IPS-NIHi11 (cell line): ENCODE measurements around the gene PDE4B.
A peak's percentile ranks its signal among the peaks of the same experiment; 100 is the strongest.
"Not testable (repeated sequence)": the region's sequence is repeated elsewhere in the genome, so short reads cannot be mapped to it uniquely, and the experiment has no call there.

ENCODE experiments used
- DNase-seq: peaks from one replicate; pipeline ENCODE4 v3.0.0; 2012; ENCODE audit warnings: mixed read lengths, low spot score

Gene PDE4B

GRCh38 chr1:66312271-66312990, 519.7 kb downstream of the PDE4B start:
- no peak for DNase-seq

DNA sequence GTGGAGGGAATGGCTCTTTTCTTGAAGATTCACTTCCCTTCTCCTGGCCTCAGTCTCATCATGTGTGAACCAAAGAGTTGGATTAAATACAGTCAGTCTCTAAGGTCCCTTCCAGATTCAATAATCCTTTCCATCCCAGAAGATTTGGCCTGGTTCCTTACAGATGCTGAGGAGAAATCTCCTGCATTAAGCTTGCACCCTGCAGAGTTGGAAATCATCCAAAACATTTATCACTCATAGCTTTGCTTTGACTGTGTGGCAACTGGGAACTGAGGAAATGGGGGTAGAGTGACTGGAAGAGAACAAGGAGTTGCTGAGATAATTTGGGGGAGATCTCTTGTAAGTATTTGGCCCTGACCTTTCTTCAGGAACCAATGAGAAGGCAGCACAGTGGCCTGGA, 520.7 kb downstream of the PDE4B start:
- no peak for DNase-seq

- DNase-seq, result no peak
Observed at GRCh38 chr1:66315671-66316070, 523.0 kb downstream of the PDE4B start.

DNA sequence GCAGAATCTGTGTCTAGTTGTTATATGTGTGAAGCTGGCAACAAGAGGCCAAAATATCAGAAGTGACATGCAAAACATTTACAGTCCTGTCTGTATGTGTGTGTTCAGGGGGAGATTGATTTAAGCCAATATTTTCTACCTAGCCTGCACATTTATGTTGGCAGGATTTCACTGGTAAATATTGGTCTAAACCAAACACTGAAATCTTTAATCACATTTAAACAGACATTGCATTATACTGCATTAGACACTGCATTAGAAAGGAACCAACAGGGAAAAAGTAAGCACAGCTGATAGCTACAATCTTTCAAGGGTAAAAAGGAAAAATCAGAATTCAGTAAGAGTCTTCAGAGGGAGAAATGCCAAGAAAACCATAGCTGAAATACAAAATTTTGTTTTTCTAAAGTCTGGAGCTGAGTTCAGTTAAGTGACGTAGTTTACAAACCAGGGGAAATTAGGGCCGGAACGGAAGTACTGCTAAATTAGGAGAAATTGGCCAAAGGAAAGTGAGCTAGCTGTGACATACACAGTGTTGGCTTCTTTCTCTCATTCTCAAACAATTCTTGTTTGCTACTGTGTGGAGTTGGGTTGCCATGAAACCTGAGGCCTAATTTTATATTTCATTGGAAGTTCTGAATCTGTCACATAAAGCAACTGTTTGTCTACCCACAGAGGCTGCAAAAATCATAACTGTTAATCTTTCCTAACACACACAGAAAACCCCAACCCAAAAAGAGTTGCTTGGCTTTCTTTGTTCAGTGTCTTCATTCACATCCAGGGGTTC, 524.0 kb downstream of the PDE4B start:
- no peak for DNase-seq

DNA sequence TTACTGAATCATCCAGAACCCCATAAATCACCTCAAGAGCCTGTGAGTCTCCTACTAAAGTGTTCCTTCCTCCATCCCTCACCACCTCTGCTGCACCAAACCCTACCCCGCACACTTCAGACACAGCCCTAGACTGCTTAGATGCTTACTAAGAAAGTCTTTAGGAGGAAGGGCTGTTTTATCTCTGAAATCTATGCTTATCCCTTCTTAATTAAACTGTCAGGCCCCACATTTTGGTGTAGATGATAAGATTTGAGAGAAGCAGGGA, 524.5 kb downstream of the PDE4B start:
- DNase-seq, result no peak

GRCh38 chr1:66320231-66320630, 527.5 kb downstream of the PDE4B start:
- no peak for DNase-seq

- DNase-seq, result not testable (repeated sequence)
Observed at GRCh38 chr1:66322462-66322861, 529.8 kb downstream of the PDE4B start.

DNA sequence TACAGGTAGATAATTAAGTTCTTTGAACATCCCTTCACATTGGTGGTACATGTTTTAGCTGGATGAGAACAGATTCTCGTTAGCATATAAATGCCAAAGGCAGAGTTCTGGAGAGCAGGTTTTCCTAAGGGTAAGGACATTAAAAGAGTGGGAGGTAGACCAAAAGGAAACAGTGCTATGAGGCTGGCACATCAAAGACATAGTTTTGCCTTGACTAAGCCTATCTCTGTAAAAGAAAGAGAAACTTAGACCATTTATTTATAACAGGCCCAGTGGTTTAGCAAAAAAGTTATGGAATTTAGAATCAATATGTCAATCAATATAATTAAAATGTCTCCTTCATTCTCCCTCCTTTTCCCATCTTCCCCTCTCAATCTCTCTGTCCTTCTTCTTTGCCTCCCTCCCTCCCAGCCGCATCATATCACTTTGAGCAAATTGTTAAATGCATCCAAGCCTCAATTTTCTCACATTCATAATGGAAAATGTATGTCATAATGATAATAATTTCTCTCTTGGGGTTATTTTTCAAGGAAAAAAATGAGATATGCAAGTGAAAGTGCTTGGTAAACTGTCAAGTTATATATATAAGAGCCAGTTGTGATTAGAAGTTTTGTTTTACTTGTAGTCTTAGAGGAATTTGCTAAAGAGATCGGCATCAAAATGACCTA, 531.4 kb downstream of the PDE4B start:
- DNase-seq, result no peak

DNA sequence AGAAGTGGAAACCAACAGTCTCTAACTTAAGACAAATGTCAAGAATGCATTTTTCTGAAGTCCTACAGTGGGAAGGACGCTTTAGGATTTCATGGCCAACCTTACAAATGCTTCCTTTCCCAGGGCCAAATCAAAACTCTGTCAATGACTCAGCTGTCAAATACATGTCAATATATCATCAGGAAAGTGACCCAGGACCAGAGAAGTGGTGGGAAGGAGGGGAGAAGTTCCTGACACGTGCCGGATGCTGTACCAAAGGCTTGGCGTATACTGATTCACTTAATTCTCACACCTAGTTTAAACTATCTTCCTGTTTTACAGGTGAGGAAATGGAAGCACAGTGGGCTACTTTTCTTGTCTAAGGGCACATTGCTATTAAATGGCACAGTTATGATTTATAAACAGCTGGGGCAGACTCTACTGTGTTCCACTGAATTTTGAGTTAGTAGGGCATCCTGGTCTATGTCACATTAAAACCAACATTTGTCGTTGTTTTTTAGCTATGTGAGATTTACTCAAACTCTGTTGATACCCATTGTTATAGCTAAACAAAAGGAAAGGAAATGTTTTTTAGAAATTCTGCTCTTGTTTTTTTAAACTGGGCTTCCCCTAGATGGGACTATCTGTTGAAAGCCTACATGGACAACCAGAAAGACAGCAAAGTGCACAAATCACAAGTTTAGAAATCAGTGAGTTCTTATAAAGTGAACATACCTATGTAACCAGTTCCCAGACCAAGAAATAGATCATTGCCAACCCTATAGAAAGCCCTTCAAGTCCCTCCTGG, 533.1 kb downstream of the PDE4B start:
- no peak for DNase-seq

DNA sequence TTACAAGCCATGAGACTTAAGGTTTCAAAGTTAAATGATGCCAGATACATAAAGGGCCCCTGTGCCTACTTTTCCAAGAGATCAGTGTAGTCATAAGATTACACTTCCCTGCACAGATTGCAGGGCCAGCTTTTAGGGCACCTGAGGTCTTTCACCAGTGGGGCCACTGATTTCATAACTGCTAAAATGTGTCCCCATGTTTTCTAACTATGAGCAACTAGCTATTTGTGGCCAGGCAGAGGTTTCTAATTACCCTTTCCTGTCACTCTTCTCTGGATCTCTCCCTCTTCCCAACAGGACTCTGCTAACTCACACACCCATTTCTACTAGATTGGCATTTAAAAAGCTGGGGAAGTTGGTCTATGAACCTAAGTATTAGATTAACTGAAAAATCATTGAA, 534.2 kb downstream of the PDE4B start:
- DNase-seq, result no peak

GRCh38 chr1:66327588-66327987, 534.9 kb downstream of the PDE4B start:
- no peak for DNase-seq

DNA sequence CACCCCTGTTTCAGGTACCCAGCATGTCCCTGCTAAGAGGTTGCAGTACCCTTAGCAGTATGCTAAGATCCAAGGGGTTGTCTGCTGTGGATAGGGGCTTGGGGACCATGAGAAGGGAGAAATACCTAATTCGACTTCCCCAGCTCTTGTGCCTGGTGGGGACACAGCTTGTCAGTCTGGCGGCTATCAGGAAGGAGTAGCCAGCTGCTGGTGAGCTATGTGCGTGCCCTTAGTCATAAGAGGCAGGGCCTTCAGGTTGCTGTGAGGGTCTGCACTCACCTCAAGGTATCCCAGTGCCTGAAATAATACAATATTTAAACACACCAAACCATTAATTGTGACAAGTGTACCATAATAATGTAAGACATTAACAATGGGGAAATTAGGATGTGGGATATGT, 536.2 kb downstream of the PDE4B start:
- DNase-seq, result no peak

GRCh38 chr1:66330722-66331141, 538.0 kb downstream of the PDE4B start:
- DNase-seq, result no peak

DNA sequence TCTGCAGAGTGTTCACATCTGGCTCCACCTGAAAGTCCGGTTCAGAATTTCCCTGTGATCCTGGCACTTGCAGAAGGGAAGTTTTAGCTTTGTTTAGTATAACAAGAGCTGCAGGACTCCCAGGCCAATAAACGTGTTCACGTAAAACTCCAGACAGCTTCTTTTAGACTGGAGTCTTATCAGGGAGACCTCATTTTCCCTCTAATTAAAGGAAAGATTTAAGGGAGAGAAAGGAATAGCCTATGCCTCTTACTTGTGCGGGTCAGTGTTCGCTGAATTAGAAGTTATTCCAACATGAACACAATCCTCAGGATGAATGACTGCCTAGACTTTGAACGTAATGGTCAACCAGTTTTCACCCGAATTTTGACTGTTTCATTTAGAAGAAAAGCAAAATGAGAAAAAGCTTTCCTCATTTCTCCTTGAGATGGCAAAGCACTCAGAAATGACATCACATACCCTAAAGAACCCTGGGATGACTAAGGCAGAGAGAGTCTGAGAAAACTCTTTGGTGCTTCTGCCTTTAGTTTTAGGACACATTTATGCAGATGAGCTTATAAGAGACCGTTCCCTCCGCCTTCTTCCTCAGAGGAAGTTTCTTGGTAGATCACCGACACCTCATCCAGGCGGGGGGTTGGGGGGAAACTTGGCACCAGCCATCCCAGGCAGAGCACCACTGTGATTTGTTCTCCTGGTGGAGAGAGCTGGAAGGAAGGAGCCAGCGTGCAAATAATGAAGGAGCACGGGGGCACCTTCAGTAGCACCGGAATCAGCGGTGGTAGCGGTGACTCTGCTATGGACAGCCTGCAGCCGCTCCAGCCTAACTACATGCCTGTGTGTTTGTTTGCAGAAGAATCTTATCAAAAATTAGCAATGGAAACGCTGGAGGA, 539.2 kb downstream of the PDE4B start:
- DNase-seq, result peak; percentile 63

- no peak for DNase-seq
Observed at GRCh38 chr1:66332548-66332901, 539.8 kb downstream of the PDE4B start.

DNA sequence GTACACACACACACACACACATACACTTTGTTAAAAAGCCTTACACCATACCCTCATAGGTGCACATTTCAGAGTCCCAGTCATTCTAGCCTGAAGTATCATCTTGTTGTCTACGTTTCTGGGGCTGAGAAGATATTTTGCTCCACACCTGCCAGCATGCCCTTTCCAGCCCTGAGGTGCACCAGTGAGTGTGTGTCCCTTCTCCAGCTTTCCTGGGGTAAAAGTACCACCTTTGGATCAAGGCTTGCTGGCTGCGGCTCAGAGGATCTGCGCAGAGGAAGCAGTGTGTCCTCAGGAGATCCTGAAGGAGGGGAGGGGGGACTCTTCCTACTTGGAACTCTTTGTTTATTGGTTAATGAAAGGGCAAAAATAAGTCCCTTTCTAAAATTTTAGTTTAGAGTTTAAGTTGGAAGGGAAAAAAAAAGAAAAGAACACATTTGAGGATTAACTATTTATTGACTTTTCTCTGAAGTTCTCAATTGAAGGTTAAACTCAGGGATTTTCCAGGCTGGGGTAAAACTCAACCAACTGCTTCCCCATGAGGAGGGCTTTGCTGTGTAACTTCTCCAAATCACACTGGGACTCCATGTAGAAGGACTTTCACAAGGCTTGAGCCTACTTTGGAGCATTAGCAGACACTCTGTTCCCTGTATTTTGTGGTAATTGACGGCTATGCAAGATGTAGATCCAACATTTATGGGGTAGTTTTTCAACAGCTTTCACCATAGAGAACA, 540.9 kb downstream of the PDE4B start:
- peak; percentile 12 for DNase-seq

DNA sequence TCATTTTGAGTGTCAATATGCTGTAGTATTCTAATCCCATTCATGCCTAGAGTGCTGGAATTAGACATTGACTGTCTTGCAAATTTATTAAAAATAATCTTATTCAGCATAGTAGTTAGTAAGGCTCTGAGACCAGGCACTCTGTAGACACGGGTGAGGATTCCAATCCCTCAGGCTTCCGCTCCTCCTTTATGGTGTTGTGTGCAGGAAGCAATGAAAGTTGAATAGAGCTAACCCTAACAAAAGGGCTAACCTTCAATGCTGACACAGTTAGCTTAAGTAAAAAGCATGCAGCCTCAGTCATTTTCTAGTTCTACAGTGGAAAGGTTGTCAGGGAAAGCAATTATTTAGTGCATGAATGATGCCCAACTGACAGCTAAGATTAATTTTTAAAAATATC, 541.6 kb downstream of the PDE4B start:
- DNase-seq, result no peak

DNA sequence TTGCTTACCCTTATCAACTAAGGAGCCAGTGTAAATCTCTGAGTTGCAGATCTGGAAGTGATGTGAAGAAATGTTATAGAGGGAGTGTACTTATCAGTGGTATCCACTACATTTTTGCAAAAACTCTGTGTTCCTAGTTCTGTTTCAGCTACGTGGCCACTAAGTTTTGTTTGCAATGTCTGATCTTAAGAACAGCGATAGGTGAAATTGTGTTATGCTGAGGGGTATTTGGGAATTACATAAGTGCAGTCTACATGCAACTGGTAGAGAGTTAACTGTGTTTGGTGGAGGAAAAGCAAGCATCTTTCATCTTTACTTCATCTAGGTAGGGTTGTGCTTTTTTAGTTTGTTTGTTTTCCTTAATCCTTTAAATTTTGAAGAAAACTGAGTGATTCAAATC, 542.4 kb downstream of the PDE4B start:
- DNase-seq, result no peak

DNA sequence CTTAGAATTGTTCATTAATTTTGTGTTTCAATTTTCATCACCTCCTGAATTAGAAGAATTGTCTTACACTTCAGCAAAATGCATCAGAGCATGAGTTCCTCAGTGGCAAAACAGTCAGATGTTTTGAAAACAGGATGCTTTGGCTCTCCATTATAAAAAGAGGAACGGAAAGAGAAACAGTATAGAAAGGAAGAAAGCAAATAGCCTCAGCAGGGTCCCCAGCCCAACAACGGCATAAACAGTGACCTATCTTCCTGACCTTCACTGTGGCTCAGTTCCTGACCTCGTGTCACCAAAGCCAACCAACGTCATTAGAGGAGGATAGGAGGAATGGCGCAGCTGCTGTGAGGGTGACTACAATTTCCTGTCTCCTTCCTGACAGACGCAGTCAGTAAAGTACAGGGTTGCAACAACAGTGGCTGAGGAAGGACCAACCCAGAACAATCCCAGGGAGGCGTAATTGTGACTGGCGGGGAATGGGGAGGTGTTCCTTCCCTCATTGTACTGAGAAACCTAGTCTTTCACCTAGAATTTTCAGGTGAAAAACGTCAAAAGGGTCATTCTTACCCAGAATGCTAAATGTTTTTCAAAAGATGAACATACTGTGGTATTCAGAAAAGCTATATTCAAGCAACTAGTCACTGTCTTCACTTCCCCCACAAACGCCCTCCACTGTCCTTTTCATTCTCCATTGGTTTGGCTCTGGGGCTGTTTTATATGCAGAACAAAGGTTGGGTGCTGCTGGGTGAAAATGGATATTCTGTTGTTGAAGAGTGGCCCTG, 543.4 kb downstream of the PDE4B start:
- no peak for DNase-seq

- no peak for DNase-seq
Observed at GRCh38 chr1:66336641-66336990, 543.9 kb downstream of the PDE4B start.
